Umbilical cord (tissue), 2 donors: ENCODE results near the gene ALK. TPM values are rescaled to one million over a fixed set of nuclear protein-coding genes. Genes with fewer than 3 reads are reported as not detected.

ENCODE experiments used
- DNase-seq: peaks from one replicate; pipeline ENCODE4 v3.0.0-alpha.2; 2015; ENCODE audit warnings: low spot score
- total RNA-seq: library from RNA; depleted of rRNA; stranded (reverse); fragments of >200 nt; gene quantifications from one replicate; pipeline ENCODE4 v1.2.3, GENCODE V29; 2014; ENCODE audit warnings: low replicate concordance; ENCODE audit not compliant: insufficient read depth

Gene ALK
- total RNA-seq, result 1.2 TPM

DNA sequence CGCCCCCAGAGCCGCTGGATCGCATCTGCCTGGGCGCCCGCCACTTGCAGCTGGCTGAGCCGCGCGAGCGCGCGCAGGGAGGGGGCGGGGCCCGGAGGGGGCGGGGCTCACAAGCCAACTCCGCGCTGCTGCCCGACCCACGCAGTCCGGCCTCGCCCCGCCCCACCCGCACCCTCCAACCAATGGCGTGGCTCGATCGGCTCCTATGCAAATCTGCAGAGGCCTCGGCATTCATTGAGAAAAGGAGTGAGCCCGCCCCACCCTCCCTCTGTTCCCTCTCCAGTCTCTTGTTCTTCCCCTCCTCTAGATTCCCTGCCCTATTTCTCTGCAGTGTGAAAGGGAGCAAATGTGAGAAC, at the start of gene ALK:
TSS of gene ALK (minus strand) at position 27 of the 356 bp plus-strand sequence. CDS start 927 bp downstream, outside the sequence.
- peak; percentile 93 for DNase-seq

- no peak for DNase-seq
Measured at GRCh38 chr2:29966266-29966665, 44.9 kb upstream of the ALK start.

GRCh38 chr2:29963972-29964570, 42.7 kb upstream of the ALK start:
- DNase-seq, result no peak

DNA sequence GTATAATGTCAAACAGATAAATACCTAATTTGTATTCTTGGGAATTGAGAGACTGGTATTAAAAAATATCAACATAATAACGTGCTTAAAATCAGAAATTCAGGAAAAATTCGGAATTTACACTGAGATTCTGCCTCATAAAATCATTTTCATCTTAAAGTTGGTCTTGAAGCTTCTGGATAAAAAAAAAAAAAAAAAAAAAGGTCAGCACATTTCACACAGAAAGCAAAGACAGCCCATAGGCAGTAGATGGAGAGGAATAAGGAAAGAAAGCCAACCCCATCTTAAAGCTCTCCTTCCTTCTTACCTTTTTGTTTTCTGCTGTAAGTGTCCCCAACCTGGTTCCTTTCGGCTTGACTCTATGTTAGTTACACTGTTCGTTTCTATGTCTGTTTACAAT, 41.5 kb upstream of the ALK start:
- no peak for DNase-seq

GRCh38 chr2:29954316-29954715, 32.9 kb upstream of the ALK start:
- no peak for DNase-seq

GRCh38 chr2:29952973-29953372, 31.6 kb upstream of the ALK start:
- no peak for DNase-seq

DNA sequence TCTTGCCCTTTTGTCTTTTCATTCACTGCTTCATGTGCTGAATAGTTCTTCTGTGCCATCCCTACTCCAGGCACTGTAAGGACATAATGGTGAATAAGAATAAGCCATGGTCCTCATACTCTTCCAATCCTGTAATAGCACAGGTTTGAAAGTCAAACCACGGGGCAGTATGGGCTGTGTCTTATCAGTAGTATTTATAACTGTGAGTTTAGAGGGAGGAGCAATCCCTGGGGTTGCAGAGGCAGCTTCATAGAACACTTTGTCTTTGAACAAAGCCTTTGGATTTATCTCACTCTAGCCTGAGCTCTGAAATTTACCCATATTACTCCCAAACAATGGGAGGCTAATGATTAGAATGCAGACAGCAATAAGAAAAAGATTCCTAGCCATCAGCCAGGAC, 30.2 kb upstream of the ALK start:
- DNase-seq, result no peak

GRCh38 chr2:29950481-29950880, 29.1 kb upstream of the ALK start:
- peak; percentile 18 for DNase-seq

GRCh38 chr2:29949042-29949441, 27.7 kb upstream of the ALK start:
- no peak for DNase-seq

- peak; percentile 72 for DNase-seq
Measured at GRCh38 chr2:29946505-29946904, 25.1 kb upstream of the ALK start.

GRCh38 chr2:29942711-29943110, 21.3 kb upstream of the ALK start:
- DNase-seq, result no peak

DNA sequence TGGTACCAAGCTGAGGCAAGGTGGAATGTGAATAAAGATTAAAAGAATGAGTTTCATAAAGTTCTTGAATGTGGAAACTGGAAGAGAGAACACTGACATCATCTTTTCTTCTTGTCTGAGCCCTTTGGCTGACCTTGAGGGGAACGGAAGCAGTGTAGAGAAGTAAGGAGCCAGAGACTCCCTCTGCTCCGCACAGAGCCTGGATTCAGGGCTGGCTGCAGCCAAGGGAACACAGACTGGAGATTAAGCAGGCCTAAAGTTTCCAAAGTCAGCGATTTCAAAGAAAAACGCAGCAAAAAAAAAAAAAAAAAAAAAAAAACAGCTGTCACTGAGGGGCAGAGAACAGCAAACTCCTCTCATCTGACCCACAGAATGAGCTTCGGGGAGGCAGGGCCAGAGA, 19.3 kb upstream of the ALK start:
- DNase-seq, result peak; percentile 97

GRCh38 chr2:29936020-29936419, 14.6 kb upstream of the ALK start:
- no peak for DNase-seq

DNA sequence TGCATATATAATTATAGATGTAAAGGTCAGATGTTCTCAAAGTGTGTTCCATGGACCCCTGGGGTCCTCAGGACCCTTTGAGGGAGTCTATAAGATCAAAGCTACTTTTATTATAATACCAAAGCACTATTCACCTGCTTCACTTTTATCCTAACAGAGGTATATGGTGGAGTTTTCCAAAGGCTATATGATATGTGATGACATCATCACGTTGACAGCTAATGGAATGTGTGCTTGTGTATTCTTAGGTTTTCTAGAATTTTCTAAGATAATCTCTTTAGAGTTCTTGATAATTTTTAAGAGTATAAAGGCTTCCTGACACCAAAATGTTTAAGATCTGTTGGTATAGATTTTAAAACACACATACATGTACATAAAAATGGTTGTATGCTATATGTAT, 10.4 kb upstream of the ALK start:
- DNase-seq, result no peak

- peak; percentile 73 for DNase-seq
Measured at GRCh38 chr2:29923110-29923721, 1.8 kb upstream of the ALK start.

- no peak for DNase-seq
Measured at GRCh38 chr2:29922605-29923004, 1.2 kb upstream of the ALK start.

DNA sequence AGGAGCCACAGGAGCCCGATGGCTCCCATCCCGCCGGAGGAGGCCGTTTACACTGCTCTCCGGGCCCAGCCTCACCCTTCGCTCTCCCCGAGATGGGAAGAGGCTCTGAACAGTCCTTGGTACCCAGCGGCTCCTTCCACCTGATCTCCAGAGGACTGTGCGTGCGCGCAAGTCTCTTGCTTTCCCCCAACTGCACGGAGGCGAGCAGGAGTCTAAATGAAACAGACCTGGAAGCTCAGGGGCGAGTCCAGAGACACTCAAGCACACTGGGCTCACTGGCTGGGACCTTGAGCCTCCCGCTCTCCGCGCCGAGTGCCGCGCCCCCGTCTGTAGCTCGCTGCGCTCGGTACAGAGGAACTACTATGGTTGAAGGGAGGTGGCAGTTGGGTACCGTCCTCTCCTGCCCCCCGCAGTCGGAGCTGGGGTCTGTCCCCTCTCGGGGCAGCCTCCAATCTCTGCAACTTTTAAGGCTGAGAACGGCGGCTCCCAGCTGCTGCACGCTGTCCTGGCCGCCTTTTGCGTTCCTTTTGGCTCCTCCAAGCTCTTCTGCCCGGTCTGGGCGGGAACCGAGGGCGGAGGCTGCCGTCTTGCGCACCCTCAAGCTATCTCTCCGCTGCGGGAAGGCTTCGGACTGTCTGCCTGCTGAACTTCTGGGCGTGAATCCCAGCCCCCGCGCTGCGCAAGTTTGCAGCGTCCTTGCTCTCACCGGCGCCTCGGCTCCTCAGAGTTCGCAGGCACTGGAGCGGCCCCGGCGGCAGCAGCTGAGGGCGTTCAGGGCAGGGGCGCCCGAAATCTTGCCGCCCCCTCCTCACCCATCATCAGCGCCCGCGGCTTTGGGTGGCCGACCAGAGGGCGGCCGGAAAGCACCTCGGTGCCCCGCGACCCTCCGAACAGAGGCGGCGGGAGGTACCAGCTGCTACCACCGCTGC, 491 bp downstream of the ALK start:
- peak; percentile 31 for DNase-seq

DNA sequence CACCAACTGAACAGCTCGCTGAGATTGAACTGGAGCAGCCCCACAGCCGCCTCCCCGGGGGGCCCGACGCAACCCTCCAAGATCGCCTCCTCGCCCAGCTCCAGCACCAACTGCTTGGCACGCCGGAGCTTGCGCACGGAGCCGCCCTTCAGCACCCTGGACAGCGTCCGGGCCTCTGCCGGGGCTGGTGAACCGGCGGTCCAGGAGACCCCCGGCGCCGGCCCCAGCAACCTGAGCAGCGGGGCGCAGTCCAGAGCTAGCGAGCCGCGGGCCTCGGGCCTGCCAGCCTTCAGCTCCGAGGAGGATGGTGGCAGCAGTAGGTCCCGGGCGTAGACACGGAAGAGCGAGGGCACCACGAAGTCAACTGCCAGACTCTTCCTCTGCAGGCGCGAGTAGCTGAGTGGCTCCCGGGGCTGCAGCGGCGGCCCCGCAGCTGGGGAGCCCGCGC, 1.2 kb downstream of the ALK start:
- peak; percentile 65 for DNase-seq

GRCh38 chr2:29918941-29919340, 2.4 kb downstream of the ALK start:
- DNase-seq, result no peak

DNA sequence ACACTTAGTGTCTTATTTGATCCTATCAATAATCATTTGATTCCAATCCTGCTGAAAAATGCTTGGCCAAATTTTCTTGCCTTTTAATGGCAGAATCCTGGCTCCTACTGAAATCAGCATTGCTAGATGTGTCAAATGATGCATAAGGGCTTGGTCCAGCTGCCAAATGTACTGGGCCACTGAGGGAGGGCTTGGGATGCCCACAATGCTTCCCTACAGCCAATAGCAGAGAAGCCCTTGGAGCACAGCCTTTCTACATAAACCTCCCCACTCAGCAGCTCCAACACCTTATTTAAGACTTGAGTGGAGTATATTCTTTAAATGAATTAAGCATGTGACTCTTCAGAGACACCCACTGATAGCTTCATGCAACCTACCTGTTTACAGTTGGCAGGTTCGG, 3.6 kb downstream of the ALK start:
- no peak for DNase-seq

- DNase-seq, result no peak
Measured at GRCh38 chr2:29916571-29916970, 4.8 kb downstream of the ALK start.

GRCh38 chr2:29910960-29911359, 10.4 kb downstream of the ALK start:
- DNase-seq, result no peak

- DNase-seq, result no peak
Measured at GRCh38 chr2:29910465-29910864, 10.9 kb downstream of the ALK start.
